ENCODE measurements around the gene DLGAP3. TPM values are rescaled to one million over a fixed set of nuclear protein-coding genes. Genes with fewer than 3 reads are reported as not detected.

DLGAP3 gene
- total and polyA plus RNA-seq, 2 of the 13 experiments (the other 11 are each of a cell fraction or from before 2014, with no cell fraction given): 0.03 to 0.04 TPM

GRCh38 chr1:34924759-34925555, 4.5 kb downstream of the DLGAP3 start (continued):
- TF ChIP-seq ZNF343 (CRISPR knock-in tag; IDR thresholded peaks at IDR 0.05) (peak; percentile 95), FUBP1 (CRISPR knock-in tag; IDR thresholded peaks at IDR 0.05; ENCODE audit: borderline replicate concordance) (no peak), THYN1 (CRISPR knock-in tag; IDR thresholded peaks at IDR 0.05; ENCODE audit: borderline replicate concordance, low read depth) (0 out of 2 replicates have a peak, but pooled peaks have one; percentile 50), ZNF234 (CRISPR knock-in tag; conservative IDR thresholded peaks at IDR 0.05) (peak; percentile 84; the same call in 1 of the 2 replicates), CENPBD1 (CRISPR knock-in tag; IDR thresholded peaks at IDR 0.05; ENCODE audit: borderline replicate concordance, low read depth) (0 out of 2 replicates have a peak, but pooled peaks have one; percentile 79), ZNF773 (CRISPR knock-in tag; IDR thresholded peaks at IDR 0.05; ENCODE audit: borderline replicate concordance) (peak; percentile 99), TAF15 (IDR thresholded peaks at IDR 0.05; ENCODE audit: low read depth, low read length, poor library complexity, severe bottlenecking) (no peak), CC2D1A (CRISPR knock-in tag; IDR thresholded peaks at IDR 0.05) (peak; percentile 97; the same call in 1 of the 2 replicates), ZBTB1 (CRISPR knock-in tag; IDR thresholded peaks at IDR 0.05; ENCODE audit: borderline replicate concordance) (peak; percentile 97; the same call in 1 of the 2 replicates), KLF11 (CRISPR knock-in tag; IDR thresholded peaks at IDR 0.05) (peak; percentile 100), AGO2 (optimal IDR thresholded peaks at IDR 0.05; ENCODE audit: low read depth, low read length) (no peak), ZMYM2 (CRISPR knock-in tag; IDR thresholded peaks at IDR 0.05) (peak; percentile 66; the same call in 1 of the 2 replicates), TARDBP (CRISPR knock-in tag; IDR thresholded peaks at IDR 0.05) (peak; percentile 58; the same call in 1 of the 2 replicates), ZNF556 (CRISPR knock-in tag; IDR thresholded peaks at IDR 0.05; ENCODE audit: borderline replicate concordance) (peak; percentile 89), ZFP91 (CRISPR knock-in tag; IDR thresholded peaks at IDR 0.05; ENCODE audit: borderline replicate concordance) (peak; percentile 42), MED8 (CRISPR knock-in tag; IDR thresholded peaks at IDR 0.05; ENCODE audit: insufficient replicate concordance) (no peak), STAG1 (CRISPR knock-in tag; IDR thresholded peaks at IDR 0.05) (peak; percentile 33), ZNF292 (CRISPR knock-in tag; IDR thresholded peaks at IDR 0.05; ENCODE audit: borderline replicate concordance, low read depth) (no peak), TGIF2 (CRISPR knock-in tag; IDR thresholded peaks at IDR 0.05) (peak; percentile 98), KLF12 (CRISPR knock-in tag; IDR thresholded peaks at IDR 0.05; ENCODE audit: borderline replicate concordance) (peak; percentile 99), CBFB (CRISPR knock-in tag; IDR thresholded peaks at IDR 0.05) (peak; percentile 85), NR2F1 (CRISPR knock-in tag; IDR thresholded peaks at IDR 0.05) (peak in 1 of 2 experiments; percentile 48; a peak in 1 of 4 replicates), ZNF737 (CRISPR knock-in tag; IDR thresholded peaks at IDR 0.05; ENCODE audit: borderline replicate concordance) (peak; percentile 99), ZNF614 (CRISPR knock-in tag; IDR thresholded peaks at IDR 0.05; ENCODE audit: borderline replicate concordance) (peak; percentile 97)

Measured in HepG2 (cell line).